Stimulated activated CD8-positive, alpha-beta memory T cell treated with anti-CD3 and anti-CD28 coated beads, Interleukin-2, amount 100 ng/mL, for 48 hours (primary cell): ENCODE measurements around the gene CSF2RB.

Experiments
- DNase-seq, 2 donors: peaks; one replicate each; pipeline ENCODE4 v3.0.0-alpha.2; 2020; ENCODE audit warnings: low read depth in 2 of 2

CSF2RB gene

DNA sequence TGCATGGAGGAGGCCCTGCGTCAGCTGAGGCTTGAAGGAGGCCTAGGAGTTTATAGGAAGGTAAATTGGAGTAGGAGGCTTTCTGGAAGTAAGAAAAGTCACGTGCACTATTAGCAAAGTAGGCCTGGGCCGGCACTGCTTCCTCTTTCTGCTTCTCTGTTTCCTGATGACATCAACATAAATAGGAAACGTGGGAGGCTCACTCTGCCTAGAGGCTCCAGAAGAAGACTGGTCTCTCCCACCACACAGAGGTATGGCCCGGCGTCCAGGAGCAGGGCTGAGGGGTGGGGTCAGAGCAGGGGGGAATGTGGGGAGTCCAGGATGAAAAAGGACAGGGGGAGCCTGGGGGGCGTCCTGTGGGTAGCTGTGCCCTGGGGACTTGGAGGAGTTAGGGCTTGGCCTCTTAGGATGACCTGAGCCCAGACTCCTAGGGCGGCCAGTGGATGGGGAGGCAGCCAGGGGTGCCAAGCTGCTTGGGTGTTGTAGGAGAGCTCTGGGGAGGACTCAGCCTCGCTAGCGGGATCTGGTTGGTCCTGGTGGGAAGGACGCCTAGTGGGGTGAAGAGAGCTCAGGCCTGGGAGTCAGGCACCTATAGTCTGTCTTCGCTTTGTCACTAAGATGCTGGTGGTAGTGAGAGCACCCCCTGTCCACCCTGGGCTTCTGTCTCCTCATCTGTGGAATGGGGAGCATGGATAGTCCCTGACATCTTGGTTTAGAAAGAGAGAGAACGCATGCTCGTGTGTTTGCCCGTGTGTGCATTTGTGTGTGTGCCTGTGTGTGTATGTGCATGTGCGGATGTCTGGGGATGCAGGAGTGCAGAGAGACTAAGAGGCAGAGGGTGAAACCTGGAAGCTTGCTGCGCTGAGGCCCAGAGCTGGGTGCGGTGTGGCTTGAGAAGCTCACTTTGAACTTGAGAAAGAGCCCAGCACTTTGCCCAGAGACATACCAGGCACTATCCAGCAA lies at the start of gene CSF2RB:
CSF2RB (plus strand) TSS at position 202 of the 963 bp plus-strand sequence. CDS start 8,580 bp downstream, outside the sequence.
- no peak for DNase-seq

DNA sequence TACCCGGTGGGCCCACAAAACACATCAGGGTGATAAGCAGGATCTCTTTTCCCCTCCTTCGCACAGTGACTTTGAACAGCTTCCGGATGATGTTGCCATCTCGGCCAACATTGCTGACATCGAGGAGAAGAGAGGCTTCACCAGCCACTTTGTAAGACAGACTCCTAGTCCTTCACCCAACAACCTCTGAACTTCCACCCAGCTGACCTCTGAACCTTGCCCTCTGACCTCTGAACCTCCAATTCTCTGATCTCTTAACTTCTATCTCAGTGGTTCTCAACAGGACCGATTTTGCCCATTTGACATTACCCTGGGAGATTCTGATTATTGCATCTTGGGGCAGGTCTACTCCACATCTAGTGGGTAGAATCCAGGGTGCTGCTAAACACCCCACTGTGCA lies 49.4 kb upstream of the CSF2RB start:
- DNase-seq: no peak

DNA sequence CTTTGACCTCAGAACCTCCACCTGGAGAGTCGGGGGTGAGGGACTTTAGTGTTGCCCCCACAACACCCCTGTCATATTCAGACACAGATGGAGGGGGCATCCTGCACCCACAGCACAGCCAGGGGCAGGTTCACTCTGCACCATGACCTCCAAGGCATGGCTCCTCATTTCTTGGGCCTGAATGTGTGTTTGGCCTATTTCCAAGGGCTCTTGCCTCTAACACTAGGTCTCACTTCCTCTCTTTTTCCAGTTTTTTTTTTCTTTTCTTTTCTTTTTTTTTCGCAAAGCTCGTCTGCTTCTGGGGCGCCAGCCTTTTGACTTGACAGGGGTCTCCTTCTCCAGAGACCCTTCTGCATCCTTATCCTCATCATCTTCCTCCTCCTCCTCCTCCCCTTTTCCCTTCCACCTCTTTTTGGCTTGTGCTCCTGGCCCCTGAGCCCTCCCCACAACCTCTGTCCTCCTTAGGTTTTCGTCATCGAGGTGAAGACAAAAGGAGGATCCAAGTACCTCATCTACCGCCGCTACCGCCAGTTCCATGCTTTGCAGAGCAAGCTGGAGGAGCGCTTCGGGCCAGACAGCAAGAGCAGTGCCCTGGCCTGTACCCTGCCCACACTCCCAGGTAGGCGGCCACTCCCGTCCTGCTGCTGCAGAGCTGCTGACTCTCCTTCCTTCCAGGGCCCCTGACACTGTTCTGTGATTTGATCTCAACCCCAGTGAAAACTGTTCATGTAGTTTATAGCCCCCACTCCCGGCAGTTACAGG lies 48.8 kb upstream of the CSF2RB start:
- no peak for DNase-seq

- no peak for DNase-seq
Measured at GRCh38 chr22:36865346-36865745, 48.1 kb upstream of the CSF2RB start.

DNA sequence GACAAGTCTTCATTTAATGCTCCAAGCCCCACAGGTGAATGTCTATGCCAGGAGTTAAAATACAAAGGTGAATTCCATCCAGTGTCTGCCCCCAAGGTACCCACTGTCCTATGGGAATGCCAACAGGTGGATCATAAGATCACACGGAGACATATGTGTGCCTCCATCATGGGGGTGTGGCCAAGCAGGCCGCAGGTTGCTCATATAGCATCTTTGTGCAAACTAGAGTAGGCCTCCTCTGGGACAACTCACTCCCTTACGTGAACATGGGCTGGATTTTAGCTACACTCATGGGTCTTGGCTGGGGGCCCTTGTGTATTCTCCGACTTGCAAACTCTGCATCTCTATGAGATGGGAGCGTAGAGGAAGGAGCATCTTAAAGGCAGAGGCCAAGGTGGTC lies 45.7 kb upstream of the CSF2RB start:
- no peak for DNase-seq

DNA sequence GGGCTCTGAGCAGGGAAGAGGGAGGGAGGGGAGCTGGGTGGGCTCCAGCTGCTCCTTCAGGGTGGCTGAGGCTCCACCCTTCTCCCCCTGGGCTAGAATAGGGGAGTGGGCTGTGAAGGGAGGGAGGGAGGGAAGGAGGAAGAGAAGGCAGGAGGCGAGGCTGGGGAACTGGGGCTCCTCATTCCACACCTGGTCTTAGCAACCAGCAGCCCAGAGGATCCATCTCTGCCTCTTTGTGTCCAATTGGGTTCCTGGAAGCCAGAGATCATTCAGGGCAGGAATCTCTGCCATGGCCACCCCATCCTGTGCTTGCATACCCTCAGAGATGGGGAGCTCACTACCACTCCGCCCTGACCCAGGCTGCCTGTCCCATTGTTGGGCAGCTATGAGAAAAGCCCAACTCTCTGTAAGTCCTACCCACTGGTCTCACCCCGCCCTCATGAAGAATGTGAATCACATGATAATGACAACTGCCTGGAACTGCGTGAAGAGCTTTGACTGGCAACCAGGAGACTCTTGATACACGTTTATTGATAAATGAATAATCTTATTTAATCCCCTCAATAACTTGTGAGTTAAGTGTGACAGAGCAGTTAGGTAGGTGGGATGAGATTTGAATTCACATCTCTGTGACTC lies 44.8 kb upstream of the CSF2RB start:
- DNase-seq: no peak

DNA sequence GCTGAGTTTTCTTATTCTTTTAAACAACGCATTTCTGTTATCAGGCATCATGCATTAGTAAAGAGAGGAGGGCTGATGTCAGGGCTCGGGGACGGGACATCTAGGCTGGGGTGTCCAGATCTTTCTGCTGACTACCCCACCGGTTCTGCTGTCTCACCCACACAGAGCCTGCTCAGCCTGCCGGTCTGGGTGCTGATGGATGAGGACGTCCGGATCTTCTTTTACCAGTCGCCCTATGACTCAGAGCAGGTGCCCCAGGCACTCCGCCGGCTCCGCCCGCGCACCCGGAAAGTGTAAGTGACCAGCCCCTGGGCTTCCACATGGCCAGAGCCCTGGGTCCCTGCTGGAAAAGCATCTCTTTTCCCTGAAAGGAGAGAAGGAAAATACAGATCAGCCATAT lies 43.2 kb upstream of the CSF2RB start:
- no peak for DNase-seq

DNA sequence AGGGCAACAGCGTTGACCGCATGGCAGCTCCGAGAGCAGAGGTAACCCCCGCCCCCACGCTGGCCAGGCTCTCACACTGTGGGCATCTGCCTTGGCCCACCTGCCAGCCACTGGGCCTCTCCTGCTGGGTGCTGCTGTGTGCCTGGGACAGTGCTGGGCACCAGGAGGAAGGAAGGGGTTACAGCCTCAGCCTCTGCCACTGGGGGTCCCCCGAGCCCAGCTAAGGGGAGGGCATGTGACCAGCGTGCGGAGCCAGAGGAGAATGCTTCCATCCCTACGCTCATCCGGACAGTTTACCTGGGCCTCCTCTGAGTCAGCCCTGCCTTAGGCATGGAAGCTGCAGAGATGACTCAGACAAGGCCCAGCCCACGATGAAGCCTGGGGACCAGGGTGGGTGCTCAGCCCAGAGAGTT lies 41.8 kb upstream of the CSF2RB start:
- DNase-seq: no peak

GRCh38 chr22:36872084-36872483 lies 41.3 kb upstream of the CSF2RB start:
- no peak for DNase-seq

- no peak for DNase-seq
Measured at GRCh38 chr22:36872866-36873498, 40.4 kb upstream of the CSF2RB start.

- DNase-seq: peak; percentile 28 to 42
Measured at GRCh38 chr22:36873614-36874308, 39.7 kb upstream of the CSF2RB start.

- no peak for DNase-seq
Measured at GRCh38 chr22:36874309-36874696, 39.1 kb upstream of the CSF2RB start.

DNA sequence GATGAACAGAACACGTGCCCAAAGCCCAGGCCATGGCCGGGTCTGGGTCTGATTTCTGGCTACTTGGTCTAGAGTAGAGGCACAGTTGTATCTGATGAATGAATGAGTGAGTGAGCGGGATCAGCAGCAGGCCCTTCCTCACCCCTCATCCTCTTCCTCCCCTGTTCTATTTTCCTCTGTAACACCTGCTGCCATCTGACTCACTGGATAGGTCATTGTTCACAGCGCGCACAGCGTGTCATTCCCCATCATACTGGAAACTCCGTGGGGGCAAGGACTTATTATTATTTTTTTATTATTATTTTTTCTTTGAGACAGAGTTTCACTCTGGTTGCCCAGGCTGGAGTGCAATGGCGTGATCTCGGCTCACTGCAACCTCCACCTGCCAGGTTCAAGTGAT lies 38.7 kb upstream of the CSF2RB start:
- no peak for DNase-seq

DNA sequence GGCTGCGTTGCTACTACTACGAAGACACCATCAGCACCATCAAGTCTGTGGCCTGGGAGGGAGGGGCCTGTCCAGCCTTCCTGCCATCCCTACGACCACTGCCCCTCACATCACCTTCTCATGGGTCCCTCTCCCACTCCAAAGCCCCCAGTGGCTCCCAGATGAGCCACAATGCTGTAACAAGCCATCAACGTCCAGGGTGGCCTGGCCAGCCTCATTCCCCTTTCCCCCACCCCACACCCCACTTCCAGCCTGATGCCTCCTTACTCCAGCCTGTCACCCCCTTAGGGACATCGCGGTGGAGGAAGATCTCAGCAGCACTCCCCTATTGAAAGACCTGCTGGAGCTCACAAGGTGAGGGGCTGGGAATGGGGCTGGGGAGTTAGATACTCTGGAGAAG lies 37.7 kb upstream of the CSF2RB start:
- DNase-seq: no peak

GRCh38 chr22:36879775-36880174 lies 33.7 kb upstream of the CSF2RB start:
- DNase-seq: no peak

GRCh38 chr22:36881504-36882245 lies 31.8 kb upstream of the CSF2RB start:
- no peak for DNase-seq

GRCh38 chr22:36884349-36885158 lies 28.9 kb upstream of the CSF2RB start:
- DNase-seq: no peak

DNA sequence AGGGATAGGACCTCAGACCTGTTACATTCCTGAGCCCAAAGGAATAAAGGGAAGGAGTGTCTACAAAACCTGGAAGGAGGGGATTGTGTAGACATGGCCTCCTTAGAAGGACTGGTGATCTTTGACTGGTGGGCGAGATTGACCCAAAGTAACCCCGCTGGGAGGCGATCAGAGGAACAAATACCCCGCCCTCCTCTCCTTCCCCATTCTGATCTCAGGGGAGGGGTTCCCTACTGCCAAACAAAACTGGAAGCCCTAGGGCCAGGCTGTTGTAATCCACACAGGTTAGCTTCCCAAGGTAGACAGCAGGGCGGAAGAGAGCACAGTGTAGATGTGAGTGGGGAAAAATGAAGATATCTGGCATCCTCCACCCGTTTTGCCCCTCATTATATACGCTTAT lies 28.0 kb upstream of the CSF2RB start:
- DNase-seq: no peak

GRCh38 chr22:36886016-36886415 lies 27.4 kb upstream of the CSF2RB start:
- DNase-seq: no peak

- no peak for DNase-seq
Measured at GRCh38 chr22:36887162-36887561, 26.3 kb upstream of the CSF2RB start.
